ENCODE data around the gene TSPAN13.

TSPAN13 gene

GRCh38 chr7:16724344-16724743 lies 29.2 kb upstream of the TSPAN13 start:
- H3K27ac ChIP-seq (ENCODE audit: low read length), result no peak overlapping the region
- no peaks in the 10 kb centered on the region for H3K27me3 ChIP-seq (ENCODE audit: control insufficient read depth, insufficient read depth, low read length)
- H3K9me3 ChIP-seq (ENCODE audit: control insufficient read depth, insufficient read depth, low read length), result no peaks in the 10 kb centered on the region
- DNase-seq (ENCODE audit: low read depth, low spot score), result no peak
- H3K4me3 ChIP-seq (ENCODE audit: low read length), result no peak overlapping the region
- H3K36me3 ChIP-seq (ENCODE audit: control insufficient read depth, insufficient read depth, low read length), result no peaks in the 10 kb centered on the region
- WGBS (ENCODE audit: insufficient coverage, insufficient read length), result no CpG with 5 or more reads among the region's 1 CpG
- no peaks in the 10 kb centered on the region for H3K4me1 ChIP-seq (ENCODE audit: control insufficient read depth, insufficient read depth, low read length)

GRCh38 chr7:16726189-16726588 lies 27.4 kb upstream of the TSPAN13 start:
- Histone ChIP-seq H3K9me3 (ENCODE audit: control insufficient read depth, insufficient read depth, low read length) (no peaks in the 10 kb centered on the region), H3K27me3 (ENCODE audit: control insufficient read depth, insufficient read depth, low read length) (no peaks in the 10 kb centered on the region), H3K4me1 (ENCODE audit: control insufficient read depth, insufficient read depth, low read length) (no peaks in the 10 kb centered on the region), H3K4me3 (ENCODE audit: low read length) (no peak overlapping the region), H3K36me3 (ENCODE audit: control insufficient read depth, insufficient read depth, low read length) (no peaks in the 10 kb centered on the region), H3K27ac (ENCODE audit: low read length) (no peak overlapping the region)
- DNase-seq (ENCODE audit: low read depth, low spot score), result no peak
- 100% methylated on average over 1 of the region's 2 CpGs for WGBS (ENCODE audit: insufficient coverage, insufficient read length)

GRCh38 chr7:16727736-16728135 lies 25.8 kb upstream of the TSPAN13 start:
- Histone ChIP-seq H3K36me3 (ENCODE audit: control insufficient read depth, insufficient read depth, low read length) (no peaks in the 10 kb centered on the region), H3K4me1 (ENCODE audit: control insufficient read depth, insufficient read depth, low read length) (no peaks in the 10 kb centered on the region), H3K27ac (ENCODE audit: low read length) (no peak overlapping the region), H3K4me3 (ENCODE audit: low read length) (no peak overlapping the region), H3K9me3 (ENCODE audit: control insufficient read depth, insufficient read depth, low read length) (no peaks in the 10 kb centered on the region), H3K27me3 (ENCODE audit: control insufficient read depth, insufficient read depth, low read length) (no peaks in the 10 kb centered on the region)
- no CpG with 5 or more reads among the region's 4 CpGs for WGBS (ENCODE audit: insufficient coverage, insufficient read length)
- DNase-seq (ENCODE audit: low read depth, low spot score), result no peak

GRCh38 chr7:16728811-16729210 lies 24.7 kb upstream of the TSPAN13 start:
- WGBS (ENCODE audit: insufficient coverage, insufficient read length), result no CpG with 5 or more reads among the region's 10 CpGs
- Histone ChIP-seq H3K9me3 (ENCODE audit: control insufficient read depth, insufficient read depth, low read length) (no peaks in the 10 kb centered on the region), H3K27ac (ENCODE audit: low read length) (no peak overlapping the region), H3K36me3 (ENCODE audit: control insufficient read depth, insufficient read depth, low read length) (no peaks in the 10 kb centered on the region), H3K27me3 (ENCODE audit: control insufficient read depth, insufficient read depth, low read length) (no peaks in the 10 kb centered on the region), H3K4me3 (ENCODE audit: low read length) (no peak overlapping the region), H3K4me1 (ENCODE audit: control insufficient read depth, insufficient read depth, low read length) (no peaks in the 10 kb centered on the region)
- no peak for DNase-seq (ENCODE audit: low read depth, low spot score)

- no peaks in the 10 kb centered on the region for H3K27me3 ChIP-seq (ENCODE audit: control insufficient read depth, insufficient read depth, low read length)
- no peaks in the 10 kb centered on the region for H3K36me3 ChIP-seq (ENCODE audit: control insufficient read depth, insufficient read depth, low read length)
- H3K27ac ChIP-seq (ENCODE audit: low read length), result no peak overlapping the region
- WGBS (ENCODE audit: insufficient coverage, insufficient read length), result no CpG with 5 or more reads among the region's 2 CpGs
- H3K9me3 ChIP-seq (ENCODE audit: control insufficient read depth, insufficient read depth, low read length), result no peaks in the 10 kb centered on the region
- no peak overlapping the region for H3K4me3 ChIP-seq (ENCODE audit: low read length)
- no peaks in the 10 kb centered on the region for H3K4me1 ChIP-seq (ENCODE audit: control insufficient read depth, insufficient read depth, low read length)
- DNase-seq (ENCODE audit: low read depth, low spot score), result no peak
Measured at GRCh38 chr7:16729541-16729940, 24.0 kb upstream of the TSPAN13 start.

- Histone ChIP-seq H3K9me3 (ENCODE audit: control insufficient read depth, insufficient read depth, low read length) (no peaks in the 10 kb centered on the region), H3K4me3 (ENCODE audit: low read length) (no peak overlapping the region), H3K36me3 (ENCODE audit: control insufficient read depth, insufficient read depth, low read length) (no peaks in the 10 kb centered on the region), H3K4me1 (ENCODE audit: control insufficient read depth, insufficient read depth, low read length) (no peaks in the 10 kb centered on the region), H3K27me3 (ENCODE audit: control insufficient read depth, insufficient read depth, low read length) (no peaks in the 10 kb centered on the region), H3K27ac (ENCODE audit: low read length) (no peak overlapping the region)
- WGBS (ENCODE audit: insufficient coverage, insufficient read length), result no CpG with 5 or more reads among the region's 3 CpGs
- no peak for DNase-seq (ENCODE audit: low read depth, low spot score)
Measured at GRCh38 chr7:16730937-16731336, 22.6 kb upstream of the TSPAN13 start.

GRCh38 chr7:16732828-16733227 lies 20.7 kb upstream of the TSPAN13 start:
- no peaks in the 10 kb centered on the region for H3K4me1 ChIP-seq (ENCODE audit: control insufficient read depth, insufficient read depth, low read length)
- no peaks in the 10 kb centered on the region for H3K36me3 ChIP-seq (ENCODE audit: control insufficient read depth, insufficient read depth, low read length)
- no peaks in the 10 kb centered on the region for H3K9me3 ChIP-seq (ENCODE audit: control insufficient read depth, insufficient read depth, low read length)
- no peaks in the 10 kb centered on the region for H3K27me3 ChIP-seq (ENCODE audit: control insufficient read depth, insufficient read depth, low read length)
- H3K4me3 ChIP-seq (ENCODE audit: low read length), result no peak overlapping the region
- no CpG with 5 or more reads among the region's 4 CpGs for WGBS (ENCODE audit: insufficient coverage, insufficient read length)
- no peak for DNase-seq (ENCODE audit: low read depth, low spot score)
- no peak overlapping the region for H3K27ac ChIP-seq (ENCODE audit: low read length)

GRCh38 chr7:16734148-16734726 lies 19.3 kb upstream of the TSPAN13 start:
- no peak overlapping the region for H3K4me3 ChIP-seq (ENCODE audit: low read length)
- H3K36me3 ChIP-seq (ENCODE audit: control insufficient read depth, insufficient read depth, low read length), result no peaks in the 10 kb centered on the region
- WGBS (ENCODE audit: insufficient coverage, insufficient read length), result no CpG with 5 or more reads among the region's 7 CpGs
- H3K27ac ChIP-seq (ENCODE audit: low read length), result no peak overlapping the region
- no peaks in the 10 kb centered on the region for H3K9me3 ChIP-seq (ENCODE audit: control insufficient read depth, insufficient read depth, low read length)
- no peak for DNase-seq (ENCODE audit: low read depth, low spot score)
- no peaks in the 10 kb centered on the region for H3K4me1 ChIP-seq (ENCODE audit: control insufficient read depth, insufficient read depth, low read length)
- no peaks in the 10 kb centered on the region for H3K27me3 ChIP-seq (ENCODE audit: control insufficient read depth, insufficient read depth, low read length)

GRCh38 chr7:16735020-16735419 lies 18.5 kb upstream of the TSPAN13 start:
- Histone ChIP-seq H3K36me3 (ENCODE audit: control insufficient read depth, insufficient read depth, low read length) (no peaks in the 10 kb centered on the region), H3K4me3 (ENCODE audit: low read length) (no peak overlapping the region), H3K9me3 (ENCODE audit: control insufficient read depth, insufficient read depth, low read length) (no peaks in the 10 kb centered on the region), H3K27ac (ENCODE audit: low read length) (no peak overlapping the region), H3K4me1 (ENCODE audit: control insufficient read depth, insufficient read depth, low read length) (no peaks in the 10 kb centered on the region), H3K27me3 (ENCODE audit: control insufficient read depth, insufficient read depth, low read length) (no peaks in the 10 kb centered on the region)
- no peak for DNase-seq (ENCODE audit: low read depth, low spot score)
- WGBS (ENCODE audit: insufficient coverage, insufficient read length), result no CpG with 5 or more reads among the region's 4 CpGs

GRCh38 chr7:16738011-16738688 lies 15.4 kb upstream of the TSPAN13 start:
- H3K27me3 ChIP-seq (ENCODE audit: control insufficient read depth, insufficient read depth, low read length), result no peaks in the 10 kb centered on the region
- DNase-seq (ENCODE audit: low read depth, low spot score), result no peak
- H3K4me3 ChIP-seq (ENCODE audit: low read length), result no peak overlapping the region
- H3K36me3 ChIP-seq (ENCODE audit: control insufficient read depth, insufficient read depth, low read length), result no peaks in the 10 kb centered on the region
- H3K4me1 ChIP-seq (ENCODE audit: control insufficient read depth, insufficient read depth, low read length), result no peaks in the 10 kb centered on the region
- H3K9me3 ChIP-seq (ENCODE audit: control insufficient read depth, insufficient read depth, low read length), result no peaks in the 10 kb centered on the region
- no CpG with 5 or more reads among the region's 5 CpGs for WGBS (ENCODE audit: insufficient coverage, insufficient read length)
- H3K27ac ChIP-seq (ENCODE audit: low read length), result no peak overlapping the region

Measured in iPS DF 6.9 (cell line).